ENCODE data around the gene POFUT2. TPM values are rescaled to one million over a fixed set of nuclear protein-coding genes. Genes with fewer than 3 reads are reported as not detected.
A peak's percentile ranks its signal among the peaks of the same experiment; 100 is the strongest.

POFUT2 gene
- total RNA-seq, 2 experiments from 2014 or later, result 56.6 to 57.2 TPM

DNA sequence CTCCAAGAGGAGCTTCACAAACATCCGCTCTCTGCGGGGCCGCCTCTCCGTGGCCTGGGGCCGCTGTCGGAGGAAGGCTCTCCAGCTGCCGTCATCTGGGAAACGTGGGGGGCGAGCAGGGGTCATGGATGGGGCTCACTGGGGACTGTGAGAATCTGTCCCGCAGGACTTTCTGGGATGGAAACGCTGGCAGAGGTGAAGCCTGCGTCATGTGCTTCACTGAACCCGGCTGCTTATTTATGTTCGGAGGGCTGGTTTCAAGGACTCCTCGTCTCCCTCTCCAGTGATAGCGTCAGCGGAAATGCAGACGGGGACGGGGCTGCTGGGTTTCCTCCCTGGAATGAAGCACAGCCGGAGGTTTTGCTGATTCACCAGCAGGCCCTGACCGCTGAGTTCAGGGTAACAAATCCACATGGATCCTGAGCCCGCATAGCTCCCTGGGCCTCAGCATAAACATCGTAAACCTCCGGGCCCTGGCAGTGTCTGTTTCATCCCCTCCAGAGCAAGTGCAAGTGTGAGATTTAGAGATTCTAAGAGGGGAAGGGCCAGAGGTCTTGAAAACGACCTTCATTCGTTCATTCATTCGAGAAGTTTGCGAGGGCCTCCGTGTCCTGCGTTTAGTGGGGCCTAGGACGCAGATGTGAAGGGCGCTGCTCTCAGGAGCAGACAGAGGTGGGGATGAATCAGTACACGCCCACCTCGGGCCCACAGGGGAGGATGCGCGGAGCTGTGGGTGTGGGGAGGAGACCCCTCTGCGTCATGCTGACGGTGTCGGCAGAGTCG, 7.0 kb upstream of the POFUT2 start:
- no peak overlapping the region for H3K4me3 Mint-ChIP-seq
- no peaks in the 10 kb centered on the region for H3K9me3 Mint-ChIP-seq
- ChIA-PET POLR2A (no interaction called here), CTCF (interaction anchor here (0.7 kb wide), 1 partner anchor 14 kb away, joined by 3 read pairs; no protein-coding TSS in a partner anchor)
- H3K36me3 Mint-ChIP-seq (ENCODE audit: low read depth), result no peaks in the 10 kb centered on the region
- ATAC-seq (ENCODE audit: poor library complexity) (no peak), DNase-seq (peak in 2 of 14 experiments; percentile 19 to 20)
- H3K27me3 ChIP-seq (ENCODE audit: control insufficient read depth in 1 of 2, insufficient read depth in 2 of 2, low read length in 2 of 2), result no peaks in the 10 kb centered on the region
- H3K27ac ChIP-seq (ENCODE audit: low read depth in 1 of 2, low read length in 2 of 2), result no peak overlapping the region
- intact Hi-C loops (cut with DNase I, micrococcal nuclease), result loop anchor here in 1 of 2 experiments (5.0 kb wide), 2 partner anchors 142 to 248 kb away; partner anchors contain the start of gene SLC19A1
- no peak for TF ChIP-seq CTCF (IDR thresholded peaks at IDR 0.05)
- H3K27me3 Mint-ChIP-seq, result no peaks in the 10 kb centered on the region
- H3K4me1 Mint-ChIP-seq (ENCODE audit: low read depth), result peaks cover 30% of the 10 kb centered on the region
- no peaks in the 10 kb centered on the region for H3K9me3 ChIP-seq (ENCODE audit: control insufficient read depth in 1 of 2, insufficient read depth in 1 of 2, low read length in 2 of 2)
- no peaks in the 10 kb centered on the region for H3K36me3 ChIP-seq (ENCODE audit: insufficient read depth, low read length)
- peaks cover 32% of the 10 kb centered on the region for H3K4me1 ChIP-seq (ENCODE audit: insufficient read depth, low read length)
- H3K27ac Mint-ChIP-seq, result peak overlapping the region; percentile 55
- H3K4me3 ChIP-seq (ENCODE audit: low read length), result no peak overlapping the region

DNA sequence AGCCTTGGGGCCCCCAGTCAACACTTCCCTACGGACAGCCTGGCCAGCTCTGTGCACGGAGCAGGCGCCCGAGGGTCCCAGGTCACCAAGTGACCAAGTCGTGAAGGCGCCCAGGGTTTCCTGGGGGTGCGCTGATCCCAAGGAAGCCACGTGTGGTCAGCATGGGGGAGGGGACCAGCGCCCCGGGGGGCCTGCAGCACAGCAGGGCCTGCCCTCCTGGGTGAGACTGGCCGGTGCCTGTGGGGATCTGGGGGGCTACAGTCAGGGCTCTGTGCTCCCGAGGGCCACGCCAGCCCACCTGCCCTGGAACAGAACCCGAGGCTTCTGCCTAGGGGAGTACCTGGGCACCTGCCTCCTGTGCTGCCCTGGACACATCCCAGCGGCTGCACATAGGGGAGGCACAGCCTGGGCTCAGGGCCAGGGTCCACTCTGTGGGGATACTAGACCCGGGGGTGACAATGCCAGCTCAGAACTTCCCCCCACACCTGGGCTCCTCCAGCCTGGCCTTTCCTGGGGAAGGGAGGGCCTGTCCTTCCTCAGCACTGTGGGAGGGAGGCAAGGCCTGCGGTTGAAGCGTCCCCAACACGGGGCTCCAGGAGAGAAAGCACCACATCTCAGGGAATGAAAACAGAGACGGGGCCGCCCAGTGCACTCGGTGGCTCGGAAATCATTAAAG, 6.2 kb upstream of the POFUT2 start:
- Mint-ChIP-seq H3K27me3 (no peaks in the 10 kb centered on the region), H3K4me3 (no peak overlapping the region), H3K27ac (peak overlapping the region; percentile 7), H3K4me1 (ENCODE audit: low read depth) (peaks cover 36% of the 10 kb centered on the region), H3K36me3 (ENCODE audit: low read depth) (no peaks in the 10 kb centered on the region), H3K9me3 (no peaks in the 10 kb centered on the region)
- no peaks in the 10 kb centered on the region for H3K36me3 ChIP-seq (ENCODE audit: insufficient read depth, low read length)
- ATAC-seq (ENCODE audit: poor library complexity) (no peak), DNase-seq (peak in 2 of 14 experiments; percentile 25 to 31)
- peaks cover 33% of the 10 kb centered on the region for H3K4me1 ChIP-seq (ENCODE audit: insufficient read depth, low read length)
- no peak for TF ChIP-seq CTCF (IDR thresholded peaks at IDR 0.05)
- ChIA-PET CTCF (interaction anchor here (0.7 to 1.8 kb wide), 2 partner anchors 15 kb away, joined by 3 to 9 read pairs; no protein-coding TSS in a partner anchor), POLR2A (interaction anchor here (2.1 kb wide), 1 partner anchor 28 kb away, joined by 18 read pairs; no protein-coding TSS in a partner anchor)
- H3K27ac ChIP-seq (ENCODE audit: low read depth in 1 of 2, low read length in 2 of 2), result no peak overlapping the region
- no peaks in the 10 kb centered on the region for H3K27me3 ChIP-seq (ENCODE audit: control insufficient read depth in 1 of 2, insufficient read depth in 2 of 2, low read length in 2 of 2)
- no peak overlapping the region for H3K4me3 ChIP-seq (ENCODE audit: low read length)
- H3K9me3 ChIP-seq (ENCODE audit: control insufficient read depth in 1 of 2, insufficient read depth in 1 of 2, low read length in 2 of 2), result no peaks in the 10 kb centered on the region
- intact Hi-C loops (cut with DNase I, micrococcal nuclease), result loop anchor here (2.0 to 5.0 kb wide), 3 partner anchors 142 to 527 kb away; partner anchors contain the start of gene SLC19A1 (in 1 of the 2)

- Mint-ChIP-seq H3K4me1 (ENCODE audit: low read depth) (peaks cover 38% of the 10 kb centered on the region), H3K27me3 (no peaks in the 10 kb centered on the region), H3K9me3 (no peaks in the 10 kb centered on the region), H3K4me3 (no peak overlapping the region), H3K36me3 (ENCODE audit: low read depth) (no peaks in the 10 kb centered on the region), H3K27ac (peak overlapping the region; percentile 62)
- no peaks in the 10 kb centered on the region for H3K36me3 ChIP-seq (ENCODE audit: insufficient read depth, low read length)
- ChIA-PET CTCF (interaction anchor here (1.1 to 1.8 kb wide), 4 partner anchors 16 to 303 kb away, joined by 3 to 9 read pairs (median 5); no protein-coding TSS in a partner anchor), POLR2A (interaction anchor here (2.1 kb wide), 1 partner anchor 29 kb away, joined by 18 read pairs; no protein-coding TSS in a partner anchor)
- peaks cover 39% of the 10 kb centered on the region for H3K4me1 ChIP-seq (ENCODE audit: insufficient read depth, low read length)
- intact Hi-C loops (cut with DNase I, micrococcal nuclease), result loop anchor here (2.0 to 5.0 kb wide), 3 partner anchors 141 to 528 kb away; partner anchors contain the start of gene SLC19A1 (in 1 of the 2)
- H3K4me3 ChIP-seq (ENCODE audit: low read length), result no peak overlapping the region
- ATAC-seq (ENCODE audit: poor library complexity) (no peak), DNase-seq (no peak)
- H3K27me3 ChIP-seq (ENCODE audit: control insufficient read depth in 1 of 2, insufficient read depth in 2 of 2, low read length in 2 of 2), result no peaks in the 10 kb centered on the region
- no peaks in the 10 kb centered on the region for H3K9me3 ChIP-seq (ENCODE audit: control insufficient read depth in 1 of 2, insufficient read depth in 1 of 2, low read length in 2 of 2)
- H3K27ac ChIP-seq (ENCODE audit: low read depth in 1 of 2, low read length in 2 of 2), result no peak overlapping the region
- no peak for TF ChIP-seq CTCF (IDR thresholded peaks at IDR 0.05)
These were observed 5.6 kb upstream of the POFUT2 start for GRCh38 chr21:45293220-45293725.
